Measurements from ENCODE around the gene SEMA5B.

Gene SEMA5B

DNA sequence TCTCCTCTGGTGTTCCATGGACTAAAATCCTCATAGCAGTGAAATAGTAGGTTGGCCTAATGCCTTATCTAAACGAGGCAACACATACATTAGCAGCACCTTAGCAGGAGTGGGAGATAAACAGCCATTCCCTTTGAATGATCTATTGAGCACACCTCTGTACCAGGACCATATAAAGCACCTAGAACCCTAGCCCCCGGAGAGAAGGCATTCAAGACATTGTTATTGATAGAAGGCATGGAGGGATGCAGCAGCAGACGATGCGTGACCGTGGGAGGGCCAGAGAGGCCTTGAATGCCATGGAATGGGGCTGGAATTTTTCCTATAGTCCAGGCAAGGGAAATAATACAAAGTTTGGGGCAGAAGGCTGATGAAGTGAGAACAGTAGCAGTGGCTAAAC is 6.6 kb upstream of the SEMA5B start:
- no peak for DNase-seq (ENCODE audit: low read depth, low spot score)
- H3K4me3 ChIP-seq (ENCODE audit: low read length), result no peak overlapping the region

DNA sequence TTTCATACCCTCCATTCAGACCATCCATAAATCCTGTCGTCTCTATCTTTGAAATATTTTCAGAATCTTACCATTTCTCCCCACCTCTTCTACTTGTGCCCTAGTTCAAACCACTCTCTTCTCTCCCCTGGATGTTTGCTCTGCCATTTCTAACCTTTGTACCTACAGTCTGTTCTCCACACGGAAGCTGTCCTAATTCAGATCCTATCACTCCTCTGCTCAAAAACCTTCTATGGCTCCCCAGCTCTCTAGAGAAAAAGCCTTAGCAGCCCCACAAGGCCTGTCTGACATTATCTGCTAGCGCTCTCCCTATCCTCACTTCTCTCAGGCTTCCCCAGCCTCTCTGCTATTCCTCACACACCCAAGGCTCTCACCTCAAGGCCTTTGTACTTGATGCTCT is 4.5 kb upstream of the SEMA5B start:
- no peak for DNase-seq (ENCODE audit: low read depth, low spot score)
- H3K4me3 ChIP-seq (ENCODE audit: low read length), result no peak overlapping the region

DNA sequence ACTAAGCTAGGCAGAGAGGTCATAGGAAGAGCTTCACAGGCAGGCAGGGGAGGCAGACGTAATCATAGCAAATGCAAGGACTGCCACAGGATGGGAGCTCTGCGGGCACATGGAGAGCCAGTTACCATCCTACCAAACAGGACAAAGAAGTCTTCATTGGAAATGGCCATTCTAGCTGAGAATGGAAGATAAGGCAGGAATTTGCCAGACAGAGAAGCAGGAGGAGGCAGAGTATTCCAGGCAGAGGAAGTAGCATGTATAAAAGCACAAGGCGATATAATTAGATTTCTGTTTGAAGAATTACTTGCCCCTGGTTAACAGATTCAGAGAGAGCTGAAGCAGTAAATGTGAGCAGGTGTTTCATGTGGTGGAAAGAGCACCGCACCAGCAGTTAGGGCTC is 3.5 kb upstream of the SEMA5B start:
- no peak overlapping the region for H3K4me3 ChIP-seq (ENCODE audit: low read length)
- DNase-seq (ENCODE audit: low read depth, low spot score), result no peak

DNA sequence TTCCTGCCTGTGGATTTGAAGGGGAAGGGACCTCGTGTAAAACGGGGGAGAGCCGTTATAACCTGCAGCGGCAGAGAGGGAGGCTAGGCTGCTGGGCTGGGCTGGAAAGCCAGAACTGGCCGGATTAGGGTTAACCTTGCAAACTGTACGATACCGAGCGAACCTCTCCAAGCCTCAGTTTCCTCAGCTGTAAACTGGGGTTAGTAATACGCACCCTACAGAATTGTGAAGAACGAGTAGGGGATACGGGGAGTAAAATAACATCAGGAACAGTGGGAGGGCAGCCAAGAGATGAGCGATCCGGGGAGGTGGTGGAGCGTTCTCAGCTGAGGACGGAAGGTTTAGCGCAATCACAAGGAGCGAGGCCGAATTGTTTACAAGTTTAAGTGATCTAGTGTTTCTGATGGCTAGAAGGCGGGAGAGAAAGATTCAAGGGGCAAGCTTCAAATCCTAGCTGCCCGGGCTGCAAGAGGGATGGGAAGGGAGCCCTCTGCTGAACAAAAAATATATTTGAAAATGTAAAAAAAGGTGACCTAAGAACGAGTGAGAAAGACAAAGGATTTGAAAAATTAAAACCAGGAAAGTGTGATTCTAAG is 768 bp upstream of the SEMA5B start:
- H3K4me3 ChIP-seq (ENCODE audit: low read length), result peak overlapping the region; percentile 42
- DNase-seq (ENCODE audit: low read depth, low spot score), result peak; percentile 40

DNA sequence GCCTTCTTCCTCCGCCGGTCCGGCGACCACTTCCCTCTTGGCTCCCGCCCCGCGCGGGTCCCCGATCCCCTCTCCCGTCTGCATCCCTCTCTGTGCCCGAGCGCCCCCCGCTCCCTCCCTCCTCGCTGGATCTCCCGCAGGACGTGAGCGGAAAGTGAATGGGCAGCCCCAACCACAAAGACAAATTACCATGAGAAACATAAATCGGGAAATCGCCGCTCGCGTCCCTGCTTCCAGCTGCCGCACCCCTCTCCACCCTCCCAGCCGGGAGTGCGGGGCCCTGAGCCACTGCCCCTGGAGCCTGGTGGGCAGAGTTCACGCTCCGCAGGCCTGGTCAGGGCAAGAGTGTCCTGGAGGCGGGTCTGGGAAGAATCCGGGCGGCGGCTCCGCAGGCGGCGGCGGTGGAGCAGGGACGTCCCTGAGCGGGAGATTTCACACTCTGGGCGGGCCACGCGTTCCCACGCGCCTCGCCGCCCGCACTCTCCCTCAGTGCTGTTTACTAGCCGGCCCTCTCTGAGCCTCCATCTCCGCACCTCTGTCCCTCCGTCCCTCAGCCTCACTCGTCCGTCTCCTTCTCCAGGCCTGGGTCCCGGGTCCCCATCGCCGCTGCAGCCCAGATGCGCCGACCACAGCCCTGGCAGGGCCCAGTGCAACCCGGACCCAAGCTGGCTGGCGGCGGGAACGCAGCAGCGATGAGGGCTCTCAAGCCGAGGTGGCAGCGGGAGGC is 835 bp downstream of the SEMA5B start:
- no peak for DNase-seq (ENCODE audit: low read depth, low spot score)
- H3K4me3 ChIP-seq (ENCODE audit: low read length), result no peak overlapping the region

DNA sequence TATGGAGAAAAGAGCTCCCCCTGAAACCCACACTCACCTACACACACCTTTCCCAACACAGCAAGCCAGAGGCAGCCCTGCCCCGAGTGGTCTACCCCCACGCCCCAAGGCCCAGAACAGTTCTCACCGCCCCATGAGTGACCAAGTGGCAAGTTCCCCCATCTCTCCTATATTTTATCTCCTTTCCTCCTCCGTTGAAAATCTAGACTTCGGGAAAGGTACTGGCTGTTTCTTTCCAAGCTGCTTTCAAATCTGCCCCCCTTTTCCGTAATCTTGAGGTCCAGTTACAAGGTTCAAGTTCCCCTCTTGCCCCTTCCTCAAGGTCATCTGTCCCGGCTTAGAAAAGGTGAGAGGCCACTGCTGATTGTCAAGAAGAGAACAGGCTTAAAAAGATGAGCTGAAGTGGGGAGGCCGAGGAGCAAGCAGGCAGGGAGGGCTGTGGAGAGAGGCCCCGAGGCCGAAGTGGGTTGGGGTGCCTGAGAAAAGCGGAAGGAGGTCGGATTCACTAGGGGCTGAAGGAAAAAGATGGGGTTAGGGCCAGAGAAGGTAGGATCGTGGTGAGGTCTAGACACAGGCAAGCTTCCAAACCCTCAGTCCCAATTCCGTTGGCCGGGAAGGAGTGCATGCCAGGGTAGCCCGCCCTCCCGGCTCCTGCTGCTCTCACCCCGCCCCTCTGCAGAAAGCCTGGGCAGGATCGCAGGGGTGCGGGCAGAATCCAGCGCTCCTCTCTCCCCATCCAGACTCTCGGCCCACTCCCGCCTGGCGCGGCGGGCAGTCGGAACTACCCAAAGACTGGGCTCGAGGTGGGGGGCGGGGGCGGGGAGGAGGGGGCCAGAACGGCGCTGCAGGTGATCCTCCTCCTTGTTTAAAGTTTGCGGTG is 1.7 kb downstream of the SEMA5B start:
- DNase-seq (ENCODE audit: low read depth, low spot score), result no peak
- H3K4me3 ChIP-seq (ENCODE audit: low read length), result no peak overlapping the region

DNA sequence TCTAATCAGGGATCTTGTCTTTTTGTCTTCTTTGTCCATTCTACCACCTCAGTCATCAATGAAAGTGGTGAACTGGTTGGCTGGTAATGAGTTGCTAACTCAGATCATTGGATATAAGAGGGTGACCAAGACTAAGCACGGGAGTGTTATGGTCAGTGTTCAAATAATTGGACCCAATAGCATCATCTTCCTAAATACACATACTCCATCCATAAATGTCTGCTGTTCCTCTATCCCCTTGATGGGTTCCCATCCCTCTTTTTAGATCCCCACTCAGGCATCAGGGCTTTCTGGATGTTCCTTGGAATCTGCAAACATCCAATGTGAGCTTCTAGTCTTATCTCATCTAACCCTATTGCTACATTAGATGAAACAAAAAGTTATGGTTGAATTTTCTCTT is 3.5 kb downstream of the SEMA5B start:
- no peak overlapping the region for H3K4me3 ChIP-seq (ENCODE audit: low read length)
- no peak for DNase-seq (ENCODE audit: low read depth, low spot score)

DNA sequence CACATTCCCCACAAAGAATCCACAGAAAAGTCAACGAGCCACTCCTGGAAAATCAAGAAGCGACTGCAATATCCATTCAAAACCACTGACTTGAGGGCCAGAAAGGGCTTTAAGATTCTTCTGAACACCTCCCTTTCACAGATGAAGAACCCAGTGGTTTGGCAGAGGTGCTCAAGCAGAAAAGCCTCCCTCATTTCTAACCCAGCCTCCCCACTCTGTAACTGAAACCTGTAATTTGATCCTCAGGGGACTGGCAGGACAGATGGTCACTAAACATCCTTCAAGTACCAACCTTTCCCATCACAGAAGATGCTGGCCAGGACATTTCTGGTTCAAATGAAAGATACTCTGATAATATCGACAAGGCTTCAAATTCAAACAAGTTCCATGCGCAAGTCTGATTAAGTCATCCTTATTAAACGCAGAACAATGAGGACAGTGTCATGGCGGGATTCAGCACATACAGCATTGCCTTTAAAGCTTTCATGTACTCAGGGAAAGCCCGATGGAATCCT is 5.5 kb downstream of the SEMA5B start:
- H3K4me3 ChIP-seq (ENCODE audit: low read length), result no peak overlapping the region
- no peak for DNase-seq (ENCODE audit: low read depth, low spot score)

DNA sequence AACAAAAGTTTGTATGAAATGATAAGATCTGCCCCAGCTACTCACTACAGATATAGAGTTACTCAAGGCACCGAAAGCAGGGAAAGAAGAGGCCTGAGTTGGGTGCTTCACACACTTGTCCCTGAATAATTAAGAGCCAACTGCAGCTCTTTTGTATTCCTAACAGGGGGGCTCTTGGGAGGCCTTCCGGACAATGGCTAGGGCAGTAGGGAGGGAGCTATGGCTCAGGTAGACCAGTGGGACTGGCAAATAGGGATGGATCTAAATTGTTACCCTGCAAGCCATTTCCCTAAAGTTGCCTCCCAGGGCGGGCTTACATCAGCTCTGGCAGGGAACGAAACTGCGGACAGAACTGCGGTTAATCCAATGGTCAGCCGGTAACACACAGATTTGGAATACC is 6.2 kb downstream of the SEMA5B start:
- H3K4me3 ChIP-seq (ENCODE audit: low read length), result no peak overlapping the region
- DNase-seq (ENCODE audit: low read depth, low spot score), result no peak

DNA sequence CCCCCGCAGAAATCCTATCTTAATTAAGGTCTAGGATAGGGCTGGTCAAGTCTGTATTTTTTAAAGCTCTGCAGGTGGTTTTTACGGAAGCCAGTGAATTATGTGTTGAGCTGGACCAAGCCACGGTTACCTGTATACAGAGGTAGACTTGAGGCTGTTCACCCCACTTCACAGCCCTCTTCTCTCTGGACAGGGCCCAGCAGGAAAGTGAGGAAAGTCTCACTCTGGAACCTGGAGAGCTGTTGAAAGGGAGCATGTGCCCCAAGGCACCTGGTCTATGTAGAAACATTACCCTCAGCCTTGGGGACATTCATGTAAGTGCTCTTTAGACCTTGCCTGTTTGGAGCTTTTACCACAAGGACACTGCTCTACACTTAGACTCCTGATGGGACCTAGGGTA is 6.9 kb downstream of the SEMA5B start:
- DNase-seq (ENCODE audit: low read depth, low spot score), result no peak
- H3K4me3 ChIP-seq (ENCODE audit: low read length), result no peak overlapping the region

DNA sequence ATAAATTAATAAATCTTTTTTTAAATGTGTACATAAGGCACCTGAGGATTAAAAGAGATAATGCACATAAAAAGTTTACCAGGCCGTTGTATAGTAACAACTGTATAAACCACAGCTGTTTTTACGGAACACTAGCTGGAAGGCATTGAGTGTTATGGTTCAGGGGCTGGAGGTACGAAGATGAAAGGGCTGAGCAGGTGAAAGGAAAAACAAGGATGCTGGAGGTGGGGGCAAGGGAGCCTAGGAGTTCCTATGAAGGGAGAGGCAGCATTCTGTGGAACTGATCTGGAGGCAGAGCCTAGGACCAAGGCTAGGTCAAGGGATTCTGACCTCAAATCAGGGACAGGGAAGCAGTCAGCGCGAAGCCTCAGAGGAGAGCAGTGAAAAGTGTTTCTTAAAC is 8.0 kb downstream of the SEMA5B start:
- no peak for DNase-seq (ENCODE audit: low read depth, low spot score)
- no peak overlapping the region for H3K4me3 ChIP-seq (ENCODE audit: low read length)

DNA sequence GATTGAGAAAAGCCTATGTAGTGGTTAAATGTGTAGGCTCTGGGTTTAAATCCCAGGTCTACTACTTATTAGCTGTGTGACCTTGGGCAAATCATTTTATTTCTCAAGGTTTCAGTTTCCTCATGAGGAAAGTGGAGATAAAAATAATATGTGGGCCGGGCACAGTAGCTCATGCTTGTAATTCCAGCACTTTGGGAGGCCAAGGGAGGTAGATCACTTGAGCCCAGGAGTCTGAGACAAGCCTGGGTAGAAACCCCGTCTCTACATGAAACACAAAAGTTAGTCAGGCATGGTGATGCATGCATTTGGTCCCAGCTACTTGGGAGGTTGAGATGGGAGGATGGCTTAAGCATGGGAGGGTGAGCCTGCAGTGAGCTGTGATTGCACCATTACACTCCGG is 8.4 kb downstream of the SEMA5B start:
- DNase-seq (ENCODE audit: low read depth, low spot score), result no peak
- H3K4me3 ChIP-seq (ENCODE audit: low read length), result no peak overlapping the region

DNA sequence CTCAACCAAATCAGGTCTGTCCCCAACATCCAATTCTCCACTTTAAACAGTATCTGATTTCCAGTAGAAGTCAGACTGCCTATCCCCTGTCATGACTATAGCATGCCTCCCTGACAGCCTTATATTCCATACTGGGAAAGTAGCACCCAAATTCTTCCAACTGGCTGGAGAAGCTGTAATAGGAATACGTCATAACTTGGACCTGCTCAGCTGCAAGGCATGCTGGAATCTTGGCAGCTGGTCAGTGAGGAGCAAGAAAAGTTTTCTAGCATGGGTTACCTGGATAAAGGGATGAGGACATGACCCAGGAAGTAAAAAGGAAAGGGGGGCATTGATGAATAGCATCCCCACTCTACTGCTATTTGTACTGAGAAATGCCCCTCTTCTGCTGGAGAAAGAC is 8.9 kb downstream of the SEMA5B start:
- no peak for DNase-seq (ENCODE audit: low read depth, low spot score)
- no peak overlapping the region for H3K4me3 ChIP-seq (ENCODE audit: low read length)

DNA sequence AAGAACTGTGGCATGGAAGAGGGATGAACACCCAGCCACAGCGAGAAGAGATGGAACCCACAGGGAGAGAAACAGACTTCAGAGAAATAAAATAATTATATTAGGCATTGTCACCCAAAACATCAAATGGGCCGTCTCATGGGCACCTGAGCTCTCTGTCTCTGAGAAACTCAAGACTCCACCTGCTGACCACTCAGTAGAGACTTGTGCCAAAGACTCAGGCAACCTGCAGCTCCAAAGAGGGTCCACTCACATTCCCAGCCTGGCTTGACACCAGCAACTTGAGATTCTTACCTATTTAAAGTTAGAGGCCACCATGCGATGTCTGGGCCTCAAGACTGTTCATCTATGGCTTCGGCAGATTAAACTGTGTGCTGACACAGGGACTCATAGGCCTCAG is 12.0 kb downstream of the SEMA5B start:
- H3K4me3 ChIP-seq (ENCODE audit: low read length), result no peak overlapping the region
- no peak for DNase-seq (ENCODE audit: low read depth, low spot score)

DNA sequence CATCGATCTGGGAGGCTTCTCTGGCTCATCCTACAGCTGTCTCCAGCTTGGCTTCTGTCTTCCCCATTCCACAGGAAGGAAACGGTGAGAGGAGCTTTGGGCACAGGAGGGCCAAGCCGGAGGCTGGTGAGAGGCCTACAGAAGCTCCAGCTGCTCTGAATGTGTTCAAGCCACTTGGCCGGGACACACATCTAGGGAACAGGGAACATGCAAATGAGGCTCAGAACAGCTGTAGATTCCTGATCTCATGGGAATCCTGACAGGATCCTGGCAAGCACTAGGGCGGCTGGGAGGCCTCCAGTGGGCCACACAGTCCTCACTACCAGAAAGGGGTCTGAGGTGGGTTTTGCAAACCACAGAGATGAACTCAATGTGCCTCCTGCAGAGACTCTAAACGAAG is 13.7 kb downstream of the SEMA5B start:
- DNase-seq (ENCODE audit: low read depth, low spot score), result no peak
- H3K4me3 ChIP-seq (ENCODE audit: low read length), result no peak overlapping the region

DNA sequence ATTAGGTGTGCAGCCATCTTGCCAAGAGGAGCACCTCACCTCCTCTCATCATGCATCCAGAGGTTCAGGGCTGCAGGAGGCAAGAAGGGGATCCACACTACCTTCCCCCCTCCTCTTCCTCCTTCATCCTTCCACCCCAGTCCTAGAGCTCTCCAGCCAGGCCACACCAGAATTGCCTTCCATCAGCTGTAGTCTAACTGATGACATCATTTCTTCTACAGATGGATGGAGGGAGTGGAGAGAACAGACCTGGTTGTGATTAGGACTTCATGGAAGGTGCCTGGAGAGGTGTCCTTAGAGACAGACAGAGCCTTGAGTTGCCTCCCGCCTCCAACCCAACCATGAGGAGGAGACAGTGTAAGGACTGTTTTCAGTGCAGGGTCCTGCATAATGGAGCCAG is 14.9 kb downstream of the SEMA5B start:
- H3K4me3 ChIP-seq (ENCODE audit: low read length), result no peak overlapping the region
- DNase-seq (ENCODE audit: low read depth, low spot score), result no peak

DNA sequence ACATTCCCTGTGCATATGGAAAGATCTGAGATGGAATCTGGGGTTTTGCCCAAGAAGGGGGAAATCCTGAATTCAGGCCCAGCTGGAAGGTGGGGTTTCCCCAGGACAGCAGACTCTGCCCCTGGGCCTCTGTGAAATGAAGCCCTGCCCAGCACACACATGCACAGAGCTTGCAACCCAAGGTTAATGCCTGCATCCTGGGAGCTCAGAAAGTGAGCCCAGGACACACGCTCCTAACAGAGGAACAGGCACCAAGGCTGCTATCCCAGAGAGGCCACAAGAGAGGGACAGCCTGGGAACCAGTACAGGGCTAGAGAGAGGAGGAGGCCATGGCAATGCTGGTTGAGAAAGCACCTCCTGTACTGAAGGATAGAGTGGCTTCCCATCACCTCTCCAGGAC is 16.1 kb downstream of the SEMA5B start:
- H3K4me3 ChIP-seq (ENCODE audit: low read length), result no peak overlapping the region
- DNase-seq (ENCODE audit: low read depth, low spot score), result no peak

DNA sequence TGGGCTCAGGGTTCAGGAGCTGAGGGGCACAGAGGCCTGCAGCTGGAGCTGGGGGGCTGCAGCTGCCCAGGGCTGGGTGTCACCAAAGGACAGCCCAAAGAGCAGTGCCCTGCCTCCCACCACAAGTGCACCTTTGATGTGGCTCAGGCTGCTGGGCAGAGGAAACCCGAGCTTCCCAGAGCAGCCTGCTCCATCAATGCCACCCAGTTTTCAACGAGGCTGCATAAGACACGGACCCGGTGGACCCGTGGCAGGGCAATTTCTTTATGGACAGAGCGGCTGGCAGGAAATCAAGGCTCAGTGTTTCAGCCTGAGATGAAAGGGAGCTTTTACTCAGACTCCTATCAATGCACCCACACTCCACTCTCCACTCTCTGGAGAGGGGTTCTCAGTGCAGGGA is 18.7 kb downstream of the SEMA5B start:
- no peak overlapping the region for H3K4me3 ChIP-seq (ENCODE audit: low read length)
- DNase-seq (ENCODE audit: low read depth, low spot score), result no peak

DNA sequence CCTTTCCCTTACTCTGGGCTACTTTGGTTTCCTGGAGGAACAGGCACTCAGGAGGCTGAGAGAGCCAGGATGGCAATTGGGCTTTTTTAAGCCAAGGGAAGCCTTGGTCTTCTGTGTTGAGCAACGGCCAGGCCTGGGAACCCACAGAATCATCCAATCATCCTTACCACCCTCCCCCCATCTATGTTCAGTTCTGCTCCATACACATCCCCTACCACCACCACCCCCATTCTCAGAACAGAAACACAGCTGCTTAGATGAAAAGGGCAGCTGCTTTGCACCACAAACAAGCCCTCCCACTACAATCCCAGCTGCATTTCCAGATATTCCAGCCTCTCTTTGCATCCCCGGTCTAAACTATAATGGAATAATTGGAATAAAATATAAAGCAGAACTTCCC is 21.0 kb downstream of the SEMA5B start:
- no peak overlapping the region for H3K4me3 ChIP-seq (ENCODE audit: low read length)
- no peak for DNase-seq (ENCODE audit: low read depth, low spot score)

DNA sequence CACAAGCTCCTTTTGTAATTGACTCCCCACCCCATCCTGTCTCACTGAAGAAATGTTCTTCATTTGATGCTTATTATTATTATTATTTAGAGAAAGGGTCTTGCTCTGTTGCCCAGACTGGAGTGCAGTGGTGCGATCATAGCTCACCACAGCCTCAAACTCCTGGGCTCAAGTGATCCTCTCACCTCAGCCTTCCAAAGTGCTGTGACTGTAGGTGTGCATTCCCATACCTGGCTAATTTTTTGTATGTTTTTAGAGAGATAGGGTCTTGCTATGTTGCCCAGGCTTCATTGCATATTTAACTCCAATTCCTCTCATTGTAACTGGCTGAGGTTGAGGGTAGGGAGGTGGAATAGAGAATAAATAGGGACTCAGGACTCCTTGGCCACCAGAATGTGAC is 22.3 kb downstream of the SEMA5B start:
- DNase-seq (ENCODE audit: low read depth, low spot score), result no peak

More for the DNA sequence above, 22.3 kb downstream of the SEMA5B start:
- no peak overlapping the region for H3K4me3 ChIP-seq (ENCODE audit: low read length)

Data from Jurkat, Clone E6-1 (cell line).